HG02852 (cell line): ENCODE data around the gene KLHL6.
A peak's percentile ranks its signal among the peaks of the same experiment; 100 is the strongest.
"Not testable (repeated sequence)": the region's sequence is repeated elsewhere in the genome, so short reads cannot be mapped to it uniquely, and the experiment has no call there.

Experiments used
- ATAC-seq: cut with Tn5 transposase; IDR thresholded peaks from one replicate; pipeline ENCODE4 v1.9.1; 2021; ENCODE audit warnings: mild to moderate bottlenecking, moderate library complexity; ENCODE audit not compliant: unreplicated experiment

KLHL6 gene

DNA sequence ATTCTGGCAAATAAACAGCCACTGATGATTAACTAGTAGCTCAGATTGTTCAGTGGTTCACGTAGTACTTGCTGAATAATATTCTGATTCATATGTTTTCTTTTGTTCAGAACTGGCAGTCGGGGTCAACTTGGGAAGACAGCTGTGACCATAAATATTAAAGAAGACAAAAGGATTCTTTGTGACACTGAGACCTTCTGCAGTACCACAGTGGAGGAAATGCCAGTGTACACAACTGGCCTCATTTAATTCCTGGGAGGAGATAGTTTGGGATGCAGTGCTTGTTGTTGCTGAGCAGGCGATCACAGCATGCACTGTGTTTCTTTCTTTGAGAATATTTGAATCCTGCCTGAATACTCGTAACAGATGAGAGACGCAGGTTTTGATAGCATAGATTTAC lies 100.4 kb downstream of the KLHL6 start:
- ATAC-seq, result no peak

DNA sequence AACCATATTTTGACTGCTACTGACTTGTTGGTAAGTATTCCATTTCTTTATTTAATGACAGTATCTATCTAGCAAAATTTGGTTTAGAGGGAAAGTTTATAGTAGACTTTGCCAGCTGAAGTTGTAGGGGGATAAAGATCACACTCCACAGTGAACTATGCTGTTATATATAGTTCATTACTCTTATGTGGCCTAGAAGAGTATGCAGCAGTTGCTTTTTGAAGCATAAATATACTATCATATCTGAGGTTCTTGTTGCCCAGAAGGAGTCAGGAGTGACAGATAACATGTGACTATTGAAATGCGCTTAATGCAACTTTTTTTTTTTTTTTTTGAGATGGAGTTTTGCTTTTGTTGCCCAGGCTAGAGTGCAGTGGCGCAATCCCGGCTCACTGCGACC lies 101.4 kb downstream of the KLHL6 start:
- no peak for ATAC-seq

DNA sequence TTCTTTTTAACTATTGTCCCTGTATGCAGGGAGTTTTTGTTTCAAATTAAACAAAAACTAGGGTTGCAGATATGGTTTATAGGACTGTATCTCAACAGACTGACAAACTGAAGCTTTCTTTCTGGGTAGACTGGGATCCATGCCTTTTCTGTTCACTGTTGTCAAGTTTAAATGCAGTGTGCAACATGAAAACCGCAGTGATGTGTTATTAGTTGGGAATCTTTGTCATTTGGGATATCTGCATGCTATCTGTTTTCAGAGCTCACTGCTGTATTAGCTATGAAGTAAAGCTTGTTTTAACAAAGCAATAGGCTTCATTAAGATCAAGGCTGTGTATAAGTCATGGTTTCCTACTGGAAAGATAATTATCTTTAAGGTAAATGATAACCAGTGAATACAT lies 105.7 kb downstream of the KLHL6 start:
- no peak for ATAC-seq

DNA sequence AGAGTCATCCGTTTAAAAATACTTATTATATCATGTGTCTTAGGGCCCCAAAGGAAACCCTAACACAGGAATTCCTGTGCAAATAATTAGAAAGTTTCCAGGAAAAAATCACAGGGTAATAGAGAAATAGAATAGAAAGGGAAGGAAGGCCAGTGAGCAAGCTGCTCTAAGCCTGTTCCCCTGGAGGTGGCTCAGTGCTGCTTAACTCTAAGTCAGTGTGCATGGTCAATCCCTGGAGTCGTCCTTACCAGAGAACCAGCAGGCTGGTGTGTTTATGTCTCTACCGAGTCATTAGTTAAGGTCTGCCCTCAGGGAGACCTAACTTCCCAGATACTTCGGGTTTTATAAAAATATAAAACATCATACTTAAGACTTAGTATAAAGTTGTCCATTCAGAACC lies 106.1 kb downstream of the KLHL6 start:
- no peak for ATAC-seq

DNA sequence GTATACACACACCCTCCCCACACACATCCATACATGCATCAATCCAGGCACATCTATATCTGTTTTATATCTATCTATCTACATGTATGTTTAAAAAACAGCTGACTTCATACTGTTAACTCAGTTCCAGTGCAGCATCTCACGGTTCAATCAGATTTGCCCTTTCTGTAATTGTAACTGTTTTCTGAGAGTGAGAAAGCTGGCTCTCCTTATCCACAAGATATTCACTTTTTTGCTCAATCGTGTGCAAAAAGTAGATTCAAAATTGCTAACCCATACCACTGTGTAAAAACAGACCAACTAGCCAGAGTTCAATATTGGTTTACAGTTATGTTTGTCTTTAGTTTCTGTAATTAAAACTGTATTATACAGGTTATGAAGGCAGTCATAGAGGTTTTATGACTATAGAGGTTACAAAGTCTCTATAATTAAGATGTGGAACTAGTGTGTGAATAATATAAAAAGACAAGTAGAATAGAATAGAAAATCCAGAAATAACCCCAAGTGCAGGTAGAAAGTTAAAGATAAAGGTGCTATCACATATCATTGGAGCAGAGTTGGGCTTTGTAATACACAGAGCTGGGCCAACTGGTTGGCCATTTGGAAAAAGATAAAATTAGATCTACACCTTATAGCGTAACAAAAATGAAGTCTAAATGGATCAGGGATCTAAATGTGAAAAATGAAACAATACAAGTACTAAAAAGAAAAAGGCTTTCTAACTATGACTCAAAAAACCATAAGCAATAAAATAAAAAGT lies 107.0 kb downstream of the KLHL6 start:
- ATAC-seq, result no peak

DNA sequence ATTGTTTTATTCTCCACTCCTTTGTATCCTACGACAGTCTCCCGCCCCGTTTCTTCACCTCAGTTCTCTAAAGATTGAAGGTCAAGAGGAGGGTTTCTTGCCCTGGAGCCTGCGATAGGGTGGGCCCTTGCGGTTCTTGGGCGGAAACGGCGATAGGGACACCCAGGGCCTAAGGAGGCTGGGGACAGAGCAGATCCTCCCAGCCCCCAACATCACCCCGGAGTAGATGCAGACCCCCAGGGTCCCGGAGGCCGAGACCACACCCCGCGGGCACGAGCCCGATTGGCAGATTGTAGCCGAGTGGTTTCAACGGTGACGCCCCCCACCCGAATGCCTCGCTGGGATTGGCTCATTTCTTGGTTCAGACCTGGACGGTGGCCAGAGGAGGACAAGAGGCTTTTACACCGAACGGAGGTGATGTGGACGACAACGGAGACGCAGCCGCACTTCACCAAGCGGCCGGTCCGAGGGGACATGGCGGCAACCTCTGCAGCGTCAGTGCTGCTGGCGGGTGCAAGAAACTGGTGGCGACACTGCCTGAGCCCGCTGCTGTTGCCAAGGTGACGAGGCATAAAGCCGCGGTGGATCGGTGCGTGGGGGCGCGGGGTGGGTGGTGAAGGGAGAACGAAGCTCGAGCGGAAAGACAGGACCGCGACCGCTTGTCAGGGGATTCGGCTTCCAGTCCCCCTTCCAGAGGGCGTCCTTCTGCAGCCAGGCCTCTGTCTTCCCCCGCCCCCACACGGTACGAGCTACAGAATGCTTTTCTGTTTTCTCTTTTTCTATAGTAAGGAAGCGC lies 108.1 kb downstream of the KLHL6 start:
- ATAC-seq, result peak; percentile 89

DNA sequence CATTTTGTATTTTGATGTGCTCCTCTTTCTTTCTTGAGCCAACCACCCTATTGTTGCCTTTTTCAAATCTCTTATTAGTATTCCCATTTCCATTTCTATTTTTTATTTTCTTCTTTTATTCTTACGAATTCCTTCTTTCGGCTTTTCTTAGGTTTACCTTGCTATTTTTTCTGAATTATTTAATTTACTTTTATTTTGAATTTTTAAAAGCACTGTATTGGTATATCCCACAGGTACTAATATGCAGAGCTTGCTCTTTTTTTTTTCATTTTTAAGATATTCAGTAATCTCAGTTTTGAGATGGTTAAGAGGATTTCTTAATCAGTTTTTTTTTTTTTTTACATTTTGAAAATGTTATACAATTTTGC lies 108.7 kb downstream of the KLHL6 start:
- no peak for ATAC-seq

DNA sequence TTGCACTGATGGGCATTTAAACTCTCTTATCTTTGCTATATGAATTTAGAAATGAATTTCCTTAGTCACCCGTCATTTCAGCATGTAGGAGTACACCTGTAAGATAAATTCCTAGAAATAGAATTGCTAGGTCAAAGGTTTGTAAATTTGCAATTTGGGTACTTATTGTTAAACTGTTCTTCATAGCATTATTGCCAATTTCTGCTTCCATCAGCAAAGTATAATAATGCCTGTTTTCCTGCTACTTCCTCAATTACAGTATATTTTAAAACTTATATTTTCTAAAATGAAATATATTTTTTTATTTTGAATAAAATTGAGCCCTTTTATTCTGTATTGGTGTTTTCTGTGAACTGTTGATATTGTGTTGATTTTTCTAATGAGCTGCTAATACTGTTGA lies 110.8 kb downstream of the KLHL6 start:
- ATAC-seq, result no peak

DNA sequence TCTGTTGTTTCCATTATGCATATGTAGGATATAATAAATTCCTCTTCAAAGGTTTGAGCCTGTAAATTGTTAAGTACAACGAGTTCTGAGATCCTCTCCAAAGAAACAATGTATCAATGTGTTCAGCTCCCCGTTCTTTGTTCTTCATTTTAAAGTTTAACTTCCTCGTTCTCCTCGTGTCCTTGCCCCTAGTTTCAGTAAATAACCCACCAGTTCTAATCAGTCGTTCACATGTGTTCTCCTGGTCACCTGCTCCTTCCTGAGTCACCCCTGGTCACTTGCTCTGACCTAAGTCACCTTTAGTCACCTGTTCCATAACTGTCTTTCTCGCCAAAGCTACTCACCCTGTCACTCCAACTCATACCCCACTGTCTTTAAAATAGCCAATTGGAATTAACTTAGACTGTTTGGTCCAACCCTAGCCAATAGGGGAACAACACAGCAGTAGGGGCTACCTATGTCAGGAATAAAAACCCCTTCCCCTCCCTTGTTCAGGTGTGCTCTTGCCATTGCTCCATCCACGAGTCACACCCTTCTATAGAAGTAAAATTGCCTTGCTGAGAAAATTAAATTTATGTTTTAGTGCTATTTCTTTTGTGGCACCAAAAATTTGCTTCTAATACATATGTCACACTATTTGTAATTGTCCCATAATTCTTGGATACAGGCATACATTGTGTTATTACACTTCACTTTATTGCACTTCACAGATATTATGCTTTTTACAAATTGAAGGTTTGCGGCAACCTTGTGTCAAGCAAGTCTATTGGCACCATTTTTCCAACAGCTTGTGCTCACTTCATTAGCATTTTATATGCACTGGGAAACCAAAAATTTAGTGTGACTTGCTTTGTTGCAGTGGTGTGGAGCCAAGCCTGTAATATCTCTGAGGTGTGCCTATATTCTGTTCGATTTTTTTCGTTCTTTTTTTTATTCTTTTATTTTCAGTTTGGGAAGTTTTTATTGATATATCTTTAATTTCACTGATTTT lies 111.8 kb downstream of the KLHL6 start:
- ATAC-seq, result no peak

DNA sequence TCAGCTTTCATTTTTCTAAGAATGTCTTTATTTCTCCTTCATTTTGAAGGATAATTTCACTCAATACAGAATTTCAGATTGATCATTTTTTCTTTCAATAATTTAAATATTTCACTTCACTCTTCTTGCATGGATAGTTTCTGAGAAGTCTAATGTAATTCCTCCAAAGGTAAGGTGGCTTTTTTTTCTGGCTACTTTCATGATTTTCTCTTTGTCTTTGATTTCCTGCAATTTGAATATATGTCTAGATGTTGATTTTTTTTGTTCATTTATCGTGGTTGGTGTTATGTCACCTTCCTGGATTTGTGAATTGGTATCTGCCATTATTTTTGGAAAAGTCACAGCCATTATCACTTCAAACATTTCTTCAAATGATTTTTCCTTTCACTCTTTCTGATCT lies 112.5 kb downstream of the KLHL6 start:
- ATAC-seq, result no peak

DNA sequence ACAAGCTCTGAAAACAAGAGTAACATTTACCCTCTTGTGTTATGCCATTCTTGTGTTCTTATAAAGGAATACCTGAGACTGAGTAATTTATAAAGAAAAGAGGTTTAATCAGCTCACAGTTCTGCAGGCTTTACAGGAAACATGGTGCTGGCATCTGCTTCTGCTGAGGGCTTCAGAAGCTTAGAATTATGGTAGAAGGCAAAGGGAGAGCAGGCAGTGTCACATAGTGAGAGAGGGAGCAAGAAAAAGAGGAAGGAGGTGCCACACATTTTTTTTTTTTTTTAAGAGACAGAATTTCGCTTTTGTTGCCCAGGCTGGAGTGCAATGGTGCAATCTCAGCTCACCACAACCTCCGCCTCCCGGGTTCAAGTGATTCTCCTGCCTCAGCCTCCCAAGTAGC lies 115.0 kb downstream of the KLHL6 start:
- not testable (repeated sequence) for ATAC-seq

DNA sequence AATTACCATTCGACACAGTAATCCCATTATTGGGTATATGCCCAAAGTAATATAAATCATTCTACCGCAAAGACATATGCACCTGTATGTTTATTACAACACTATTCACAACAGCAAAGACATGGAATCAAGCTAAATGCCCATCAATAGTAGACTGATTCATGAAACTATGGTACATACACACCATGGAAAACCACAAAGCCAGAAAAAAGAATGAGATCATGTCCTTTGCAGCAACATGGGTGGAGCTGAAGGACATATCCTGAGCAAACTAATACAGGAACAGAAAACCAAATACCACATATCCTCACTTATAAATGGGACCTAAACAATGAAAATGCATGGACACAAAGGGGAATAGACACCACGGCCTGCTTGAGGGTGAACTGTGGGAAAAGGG lies 116.0 kb downstream of the KLHL6 start:
- ATAC-seq, result no peak

DNA sequence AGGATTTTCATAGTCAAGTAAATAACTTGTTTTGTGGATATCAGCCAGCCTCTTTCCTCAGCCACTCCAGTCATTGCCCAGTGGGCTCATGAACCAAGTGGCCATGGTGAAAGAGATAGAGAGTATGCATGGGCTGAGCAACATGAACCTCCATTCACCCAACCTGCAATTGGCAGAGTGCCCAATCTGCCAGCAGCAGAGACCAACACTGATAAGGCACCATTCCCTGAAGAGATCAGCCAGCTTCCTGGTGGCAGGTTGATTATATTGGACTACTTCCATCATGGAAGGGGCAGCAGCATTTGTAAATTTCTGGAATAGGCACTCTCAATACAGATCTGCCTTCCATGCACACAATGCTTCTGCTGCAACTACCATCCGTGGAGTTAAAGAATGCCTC lies 116.8 kb downstream of the KLHL6 start:
- ATAC-seq, result no peak

DNA sequence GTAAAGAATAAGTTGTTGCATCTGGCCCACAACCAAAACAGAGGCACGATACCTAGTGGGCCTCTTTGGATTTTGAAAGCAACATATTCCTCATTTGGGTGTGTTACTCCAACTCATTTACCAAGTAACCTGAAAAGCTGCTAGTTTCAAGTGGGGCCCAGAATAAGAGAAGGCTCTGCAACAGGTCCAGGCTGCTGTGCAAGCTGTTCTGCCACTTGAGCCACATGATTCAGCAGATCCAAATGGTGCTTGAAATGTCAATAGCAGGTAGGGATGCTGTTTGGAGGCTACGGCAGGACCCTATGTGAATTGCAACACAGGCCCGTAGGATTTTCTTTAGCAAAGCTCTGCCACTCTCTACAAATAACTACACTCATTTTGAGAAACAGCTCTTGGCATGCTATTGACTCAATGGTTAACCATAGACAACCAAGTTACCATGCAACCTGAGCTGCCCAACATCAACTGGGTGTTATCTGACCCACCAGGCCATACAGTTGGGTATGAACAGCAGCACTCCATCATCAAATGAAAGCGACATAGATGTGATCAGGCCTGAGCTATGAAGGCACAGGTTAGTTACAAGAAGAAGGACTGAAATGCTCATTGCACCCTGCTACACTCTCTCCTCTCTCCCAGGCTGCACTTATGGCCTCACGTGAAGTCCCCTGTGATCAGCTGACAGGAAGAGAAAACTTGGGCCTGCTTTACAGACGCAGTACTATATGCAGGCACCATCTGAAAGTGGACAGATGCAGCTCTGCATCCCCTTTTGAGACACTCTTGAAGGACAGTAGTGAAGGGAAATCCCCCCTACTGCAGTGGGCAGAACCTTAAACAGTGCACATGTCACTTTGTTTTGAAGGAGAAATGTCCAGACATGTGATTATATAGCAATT lies 117.6 kb downstream of the KLHL6 start:
- peak; percentile 44 for ATAC-seq
